ENCODE results near the gene KANTR.
A peak's percentile ranks its signal among the peaks of the same experiment; 100 is the strongest.
"Not testable (repeated sequence)": the region's sequence is repeated elsewhere in the genome, so short reads cannot be mapped to it uniquely, and the experiment has no call there.

KANTR gene

DNA sequence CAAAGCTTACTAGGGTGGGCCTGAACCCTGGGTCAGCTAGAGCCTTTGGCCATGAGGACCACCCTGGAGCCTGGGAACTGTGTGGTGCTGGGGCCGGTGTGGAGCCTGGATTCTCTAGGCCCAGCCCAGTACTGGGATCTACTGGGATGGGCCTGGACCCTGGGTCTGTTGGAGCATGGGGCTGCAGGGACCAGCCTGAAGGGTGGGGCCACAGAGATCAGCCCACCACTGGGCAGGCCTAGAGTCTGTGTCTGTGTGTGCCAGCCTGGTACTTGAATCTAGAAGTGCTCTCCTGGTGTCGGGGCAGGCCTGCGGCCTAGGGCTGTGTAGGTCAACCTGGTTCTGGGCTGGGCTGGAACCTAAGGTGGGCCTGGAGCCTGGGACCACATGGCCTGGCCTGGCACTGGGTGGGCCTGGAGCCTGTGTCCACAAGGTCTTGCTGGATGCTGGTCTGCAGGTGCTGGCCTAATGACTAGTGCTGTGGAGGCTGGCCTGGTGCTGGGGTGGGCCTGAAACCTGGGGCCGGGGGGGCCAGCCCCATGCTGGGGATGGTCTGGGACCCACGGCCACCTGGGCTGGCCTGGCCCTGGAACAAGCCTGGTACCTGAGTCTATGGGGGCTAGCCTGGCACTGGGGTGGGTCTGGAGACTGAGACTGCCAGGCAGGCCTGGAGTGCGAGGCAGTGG lies 21.1 kb downstream of the KANTR start:
- in situ Hi-C loops (cut with HindIII; ENCODE audit: low pct_ligation_motif_present, low pct_unique_long_range_greater_than_20kb, low sequenced_read_pairs): no loop called here
- DNase-seq: no peak

GRCh38 chrX:53115550-53115874 lies 21.6 kb downstream of the KANTR start:
- in situ Hi-C loops (cut with HindIII; ENCODE audit: low pct_ligation_motif_present, low pct_unique_long_range_greater_than_20kb, low sequenced_read_pairs): no loop called here

DNA sequence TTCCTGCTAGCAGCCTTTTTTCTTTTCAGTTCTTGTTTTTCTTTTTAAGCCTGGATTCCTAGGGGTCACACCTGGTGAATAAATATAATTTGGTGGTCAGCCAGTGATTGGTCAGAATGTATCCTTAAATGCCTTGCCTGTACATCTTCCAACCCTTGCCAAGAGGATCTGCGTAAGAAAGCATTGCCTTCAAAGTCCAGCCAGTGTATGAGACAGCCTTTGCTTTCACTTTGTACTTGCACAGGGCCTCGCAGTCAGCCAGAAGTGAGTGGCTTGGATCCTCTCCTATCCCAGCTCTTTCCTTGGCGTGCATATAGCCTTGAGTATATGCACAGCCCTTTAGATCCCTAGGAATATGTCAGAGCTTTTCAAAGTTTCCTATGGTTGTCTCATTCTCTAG lies 22.2 kb downstream of the KANTR start:
- DNase-seq: peak; percentile 47
- in situ Hi-C loops (cut with HindIII; ENCODE audit: low pct_ligation_motif_present, low pct_unique_long_range_greater_than_20kb, low sequenced_read_pairs): no loop called here

More at GRCh38 chrX:53115550-53115874, 21.6 kb downstream of the KANTR start:
- DNase-seq: no peak

- in situ Hi-C loops (cut with HindIII; ENCODE audit: low pct_ligation_motif_present, low pct_unique_long_range_greater_than_20kb, low sequenced_read_pairs): no loop called here
Measured at GRCh38 chrX:53122013-53122412, 28.1 kb downstream of the KANTR start.

DNA sequence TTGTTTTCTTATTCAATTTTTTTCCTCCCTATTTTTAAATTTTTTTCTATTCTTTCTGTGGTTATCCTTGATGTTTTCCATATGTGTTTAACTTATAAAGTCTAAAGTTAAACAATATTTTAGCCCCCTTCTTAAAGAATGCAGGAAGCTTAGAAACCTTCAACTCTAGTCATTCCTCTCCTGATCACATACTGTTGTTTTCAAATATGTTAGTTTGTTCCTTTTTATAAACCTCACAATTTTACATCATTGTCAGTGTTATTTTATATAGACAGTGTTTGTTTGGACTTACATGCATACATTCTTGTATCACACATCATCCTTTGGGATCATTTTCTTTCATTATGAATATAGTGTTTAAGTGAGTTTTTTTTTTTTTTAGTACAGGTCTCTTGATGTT lies 31.6 kb downstream of the KANTR start:
- in situ Hi-C loops (cut with HindIII; ENCODE audit: low pct_ligation_motif_present, low pct_unique_long_range_greater_than_20kb, low sequenced_read_pairs): no loop called here
- no peak for DNase-seq

More at GRCh38 chrX:53122013-53122412, 28.1 kb downstream of the KANTR start:
- DNase-seq: no peak

DNA sequence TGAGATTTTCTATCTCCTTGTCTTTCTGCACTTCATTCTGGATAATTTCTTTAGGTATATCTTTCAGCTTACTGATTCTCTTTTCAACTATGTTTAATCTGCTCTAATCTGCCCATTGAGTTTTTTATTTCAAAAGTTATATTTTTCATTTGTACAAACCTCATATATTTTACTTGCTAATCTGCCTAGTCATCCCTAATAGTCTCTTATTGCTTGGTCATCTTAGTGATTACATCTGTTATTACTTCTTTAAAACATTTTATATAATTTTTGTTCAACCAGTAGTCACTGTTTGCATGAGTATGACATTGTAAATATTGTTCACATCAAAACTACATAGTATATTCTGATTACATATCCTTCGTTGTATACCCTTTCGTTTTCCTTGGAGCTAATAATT lies 32.4 kb downstream of the KANTR start:
- in situ Hi-C loops (cut with HindIII; ENCODE audit: low pct_ligation_motif_present, low pct_unique_long_range_greater_than_20kb, low sequenced_read_pairs): no loop called here
- no peak for DNase-seq

DNA sequence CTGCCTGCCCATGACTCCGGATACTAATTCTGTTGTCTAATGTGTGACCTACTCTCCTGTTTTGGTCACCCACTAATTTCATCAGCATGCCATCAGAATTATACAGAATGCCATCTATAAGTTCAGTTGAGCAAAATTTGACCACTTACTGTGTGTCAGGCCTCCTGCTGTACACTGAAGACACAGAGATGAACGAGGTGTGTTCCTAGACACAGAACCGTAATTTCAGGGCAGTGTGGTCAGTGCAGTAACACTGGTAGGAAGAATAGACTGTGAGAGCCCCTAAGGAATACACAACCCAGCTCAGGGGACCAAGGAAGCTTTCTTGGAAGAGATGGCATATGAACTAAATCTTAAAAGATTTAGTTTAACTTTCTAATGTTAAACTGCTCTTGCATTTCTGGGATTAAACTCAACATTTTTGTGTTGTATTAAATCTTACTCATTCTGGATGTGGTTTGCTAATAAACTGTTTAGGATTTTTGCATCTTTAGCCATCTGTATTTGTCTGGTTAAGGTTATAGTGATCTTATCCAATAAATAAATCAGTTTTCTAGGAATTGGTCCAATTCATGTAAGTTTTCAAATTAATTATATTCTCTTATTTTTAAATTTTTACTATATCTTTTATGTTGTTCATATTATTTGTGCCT lies 34.3 kb downstream of the KANTR start:
- in situ Hi-C loops (cut with HindIII; ENCODE audit: low pct_ligation_motif_present, low pct_unique_long_range_greater_than_20kb, low sequenced_read_pairs): no loop called here

DNA sequence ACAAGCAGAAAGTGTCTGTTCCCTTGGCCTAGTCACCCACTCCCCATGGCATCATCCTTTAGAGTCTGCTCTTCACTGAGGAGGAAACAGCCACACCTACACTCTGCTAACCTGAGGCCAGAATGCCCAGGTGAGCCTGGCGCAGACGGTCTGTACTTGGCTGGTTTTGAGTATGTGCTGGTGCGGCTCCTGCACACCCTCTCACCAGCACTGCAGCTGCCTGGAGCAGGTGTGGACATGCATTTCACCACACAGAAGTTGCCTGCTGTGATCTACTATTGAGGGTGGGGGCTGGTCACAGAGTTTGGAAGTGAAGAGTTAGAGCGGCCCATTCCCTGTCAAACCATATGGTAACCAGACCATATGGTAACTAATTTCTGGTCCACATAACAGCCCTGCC lies 39.5 kb downstream of the KANTR start:
- no peak for DNase-seq
- in situ Hi-C loops (cut with HindIII; ENCODE audit: low pct_ligation_motif_present, low pct_unique_long_range_greater_than_20kb, low sequenced_read_pairs): no loop called here

More for the DNA sequence above, 34.3 kb downstream of the KANTR start:
- DNase-seq: no peak

DNA sequence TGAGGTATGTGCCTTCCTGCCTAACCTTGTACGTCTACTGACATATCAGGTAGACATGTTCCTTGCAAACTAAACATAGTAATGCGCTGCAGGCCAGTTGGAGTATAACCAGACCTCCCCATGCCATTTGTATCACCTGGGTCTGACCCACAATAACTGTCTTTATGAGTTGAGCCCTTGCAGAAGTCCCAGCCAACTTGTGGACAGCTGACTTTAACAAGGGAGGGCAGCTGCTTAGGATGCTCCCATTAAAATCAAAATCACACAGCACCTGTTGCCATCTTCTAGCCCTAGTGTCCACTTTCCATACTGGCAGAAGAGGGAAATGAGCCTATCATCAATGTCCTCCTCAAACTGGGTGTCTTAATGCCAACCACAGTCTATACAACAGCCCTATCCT lies 41.6 kb downstream of the KANTR start:
- in situ Hi-C loops (cut with HindIII; ENCODE audit: low pct_ligation_motif_present, low pct_unique_long_range_greater_than_20kb, low sequenced_read_pairs): no loop called here
- DNase-seq: no peak

DNA sequence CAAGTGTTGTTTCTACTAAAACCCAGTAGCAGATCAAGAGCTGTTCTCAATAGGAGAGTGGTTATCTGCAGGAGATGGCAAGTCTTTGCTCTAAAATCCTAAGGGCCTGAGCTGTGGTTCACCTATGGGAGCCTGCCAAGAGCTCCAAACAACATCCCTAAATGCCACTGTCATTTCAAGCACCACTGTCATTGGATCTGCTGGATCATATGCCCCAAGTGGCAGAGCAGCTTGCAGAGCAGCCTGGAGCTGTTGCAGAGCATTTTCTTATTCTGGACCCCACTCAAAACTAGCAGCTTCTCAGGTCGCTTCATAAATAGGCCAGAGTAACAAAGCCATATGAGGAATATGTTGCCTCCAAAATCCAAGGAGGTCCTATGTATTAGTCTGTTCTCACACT lies 59.6 kb downstream of the KANTR start:
- no peak for DNase-seq
- in situ Hi-C loops (cut with HindIII; ENCODE audit: low pct_ligation_motif_present, low pct_unique_long_range_greater_than_20kb, low sequenced_read_pairs): no loop called here

DNA sequence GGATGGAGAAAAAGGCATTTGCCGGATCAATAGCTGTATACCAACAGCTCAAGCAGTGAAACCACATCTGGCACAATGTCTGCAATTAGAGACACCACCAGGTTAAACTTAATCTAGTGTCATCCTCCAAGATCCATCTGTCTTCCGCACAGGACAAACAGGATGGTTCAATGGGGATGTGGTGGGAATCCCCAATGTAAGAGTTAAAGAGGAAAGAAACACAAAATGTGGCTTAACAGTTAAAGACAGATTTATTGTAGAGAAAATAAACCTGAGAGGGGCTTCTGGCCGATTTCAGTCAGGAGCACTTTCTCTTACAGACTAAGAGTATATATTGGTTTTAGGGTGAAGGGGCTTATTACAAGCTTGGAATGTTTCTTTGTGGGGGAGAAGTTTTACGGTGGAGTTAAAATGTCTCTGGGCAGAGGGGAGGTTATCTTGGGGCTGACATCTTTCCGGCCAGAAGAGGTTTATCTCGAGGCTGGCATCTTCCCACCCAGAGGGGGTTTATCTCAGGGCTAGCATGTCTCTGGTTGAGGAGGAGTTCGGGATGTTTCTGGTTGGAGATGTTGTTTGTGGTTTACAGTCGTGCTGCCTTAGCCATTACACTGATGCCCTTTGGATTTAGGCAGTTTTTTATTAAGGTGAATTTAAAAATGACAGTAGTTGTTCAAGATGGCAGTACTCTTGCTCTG lies 61.7 kb downstream of the KANTR start:
- DNase-seq: no peak
- in situ Hi-C loops (cut with HindIII; ENCODE audit: low pct_ligation_motif_present, low pct_unique_long_range_greater_than_20kb, low sequenced_read_pairs): no loop called here

GRCh38 chrX:53156207-53156596 lies 62.3 kb downstream of the KANTR start:
- in situ Hi-C loops (cut with HindIII; ENCODE audit: low pct_ligation_motif_present, low pct_unique_long_range_greater_than_20kb, low sequenced_read_pairs): no loop called here

DNA sequence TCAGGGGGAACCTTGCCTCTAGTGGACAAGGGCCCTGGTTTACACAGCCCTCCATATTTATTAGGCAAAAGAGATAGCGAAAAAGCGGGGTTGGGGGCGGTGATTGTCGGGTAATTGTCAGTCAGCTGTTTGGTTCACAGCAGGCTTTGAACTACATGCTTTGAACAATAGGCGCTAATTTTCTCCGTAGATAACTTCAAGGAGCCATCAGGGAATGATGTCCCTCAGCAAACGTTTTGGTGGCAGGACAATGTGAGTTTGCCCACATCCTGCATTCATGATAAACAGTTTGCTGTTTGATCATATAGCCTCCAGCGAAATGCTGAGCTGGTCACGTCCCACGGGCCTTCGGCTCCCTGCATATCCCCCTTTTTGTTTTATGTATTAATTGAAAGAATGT lies 65.2 kb downstream of the KANTR start:
- in situ Hi-C loops (cut with HindIII; ENCODE audit: low pct_ligation_motif_present, low pct_unique_long_range_greater_than_20kb, low sequenced_read_pairs): no loop called here
- DNase-seq: no peak

More at GRCh38 chrX:53156207-53156596, 62.3 kb downstream of the KANTR start:
- no peak for DNase-seq

GRCh38 chrX:53160297-53160983 lies 66.5 kb downstream of the KANTR start:
- in situ Hi-C loops (cut with HindIII; ENCODE audit: low pct_ligation_motif_present, low pct_unique_long_range_greater_than_20kb, low sequenced_read_pairs): no loop called here
- no peak for DNase-seq

GRCh38 chrX:53163436-53163835 lies 69.5 kb downstream of the KANTR start:
- DNase-seq: no peak
- in situ Hi-C loops (cut with HindIII; ENCODE audit: low pct_ligation_motif_present, low pct_unique_long_range_greater_than_20kb, low sequenced_read_pairs): no loop called here

DNA sequence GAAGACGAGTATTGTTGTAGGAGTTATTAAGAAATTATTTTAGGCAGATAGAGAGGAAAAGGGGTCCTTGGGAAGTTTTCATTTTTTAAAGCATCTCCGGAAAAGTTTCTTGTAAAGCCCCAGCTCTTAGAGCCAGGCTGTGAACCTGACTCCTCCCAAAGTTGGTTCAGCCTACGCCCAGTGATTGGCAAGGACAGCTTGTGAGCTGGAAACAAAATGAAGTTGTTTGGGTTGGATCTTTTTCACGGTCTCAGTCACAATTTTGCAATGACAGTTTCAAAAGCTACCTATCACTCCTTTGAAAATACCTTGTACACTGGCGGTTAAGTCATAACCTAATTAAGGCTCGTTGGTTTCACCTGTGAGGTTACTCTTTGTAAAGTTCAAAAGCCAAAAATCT lies 70.6 kb downstream of the KANTR start:
- DNase-seq; in situ Hi-C loops (cut with HindIII; ENCODE audit: low pct_ligation_motif_present, low pct_unique_long_range_greater_than_20kb, low sequenced_read_pairs): not testable (repeated sequence)

DNA sequence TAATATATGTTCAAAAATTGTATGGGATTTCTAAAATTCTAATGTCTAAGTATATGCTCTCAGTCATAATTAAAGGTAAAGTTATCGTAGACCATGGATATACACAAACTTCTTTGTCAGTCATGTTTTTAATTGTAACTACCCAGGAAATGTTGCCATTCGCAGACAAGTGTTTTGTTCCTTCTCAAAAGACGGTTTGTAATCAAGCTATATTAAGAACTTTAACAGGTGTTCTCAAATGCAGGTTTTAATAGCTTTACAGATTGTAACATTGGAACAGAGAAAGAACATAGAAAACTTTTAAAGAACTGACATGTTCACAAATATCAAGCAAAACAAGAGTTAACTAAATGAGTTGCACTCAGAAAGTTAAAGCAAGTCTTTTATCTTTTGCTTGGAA lies 72.2 kb downstream of the KANTR start:
- in situ Hi-C loops (cut with HindIII; ENCODE audit: low pct_ligation_motif_present, low pct_unique_long_range_greater_than_20kb, low sequenced_read_pairs): no loop called here
- DNase-seq: no peak

GRCh38 chrX:53171356-53171755 lies 77.4 kb downstream of the KANTR start:
- DNase-seq: no peak
- in situ Hi-C loops (cut with HindIII; ENCODE audit: low pct_ligation_motif_present, low pct_unique_long_range_greater_than_20kb, low sequenced_read_pairs): no loop called here
